Smooth muscle cell (in vitro differentiated cells): ENCODE results near the gene SMOC1. TPM values are rescaled to one million over a fixed set of nuclear protein-coding genes. Genes with fewer than 3 reads are reported as not detected.
A peak's percentile ranks its signal among the peaks of the same experiment; 100 is the strongest.

Experiments
- DNase-seq: peaks from one replicate; lab custom pipeline; 2025; ENCODE audit not compliant: unreplicated experiment; lab: John Stamatoyannopoulos, UW
- H2AFZ ChIP-seq: fragments of 200-600 bp; sonication (generic); 2 replicates; pipeline ENCODE4 v1.6.0; 2016; ENCODE audit warnings: antibody characterized with exemption, low read depth, mild to moderate bottlenecking
- H3F3A ChIP-seq: fragments of 200-600 bp; sonication (generic); 2 replicates; pipeline ENCODE4 v1.6.0; 2017; ENCODE audit warnings: antibody characterized with exemption, low read depth
- H3K27ac ChIP-seq: fragments of 200-600 bp; sonication (generic); 2 replicates; pipeline ENCODE4 v1.5.1; 2016; ENCODE audit warnings: low read depth, mild to moderate bottlenecking
- H3K27me3 ChIP-seq: fragments of 200-600 bp; sonication (generic); 2 replicates; pipeline ENCODE4 v1.6.1; 2016; ENCODE audit warnings: low read depth, mild to moderate bottlenecking
- H3K36me3 ChIP-seq: fragments of 200-600 bp; sonication (generic); 2 replicates; pipeline ENCODE4 v1.5.1; 2016; ENCODE audit warnings: low read depth
- H3K4me1 ChIP-seq: fragments of 200-600 bp; sonication (generic); 2 replicates; pipeline ENCODE4 v1.5.1; 2016; ENCODE audit warnings: low read depth
- H3K4me2 ChIP-seq: fragments of 200-600 bp; sonication (generic); 2 replicates; pipeline ENCODE4 v1.6.0; 2016; ENCODE audit warnings: mild to moderate bottlenecking
- H3K4me3 ChIP-seq: fragments of 200-600 bp; sonication (generic); 2 replicates; pipeline ENCODE4 v1.5.1; 2016; ENCODE audit warnings: mild to moderate bottlenecking
- H3K79me2 ChIP-seq: fragments of 200-600 bp; sonication (generic); 2 replicates; pipeline ENCODE4 v1.6.0; 2016; ENCODE audit warnings: low read depth, mild to moderate bottlenecking
- H3K9ac ChIP-seq: fragments of 200-600 bp; sonication (generic); 2 replicates; pipeline ENCODE4 v1.6.0; 2016; ENCODE audit warnings: low read depth
- H3K9me3 ChIP-seq: fragments of 200-600 bp; sonication (generic); replicated peaks from 2 replicates; pipeline ENCODE4 v1.5.1; 2016; ENCODE audit warnings: low read depth
- H4K20me1 ChIP-seq: fragments of 200-600 bp; sonication (generic); 2 replicates; pipeline ENCODE4 v1.6.0; 2016; ENCODE audit warnings: low read depth
- CTCF ChIP-seq: fragments of 200-600 bp; sonication (generic); IDR thresholded peaks from 2 replicates; pipeline ENCODE4 v1.5.1; 2017; ENCODE audit warnings: borderline replicate concordance, mild to moderate bottlenecking, antibody characterized with exemption; ENCODE audit not compliant: insufficient read depth, poor library complexity, severe bottlenecking
- WGBS: methylation state at CpG from one replicate; pipeline ENCODE4 v1.1.7; 2016; ENCODE audit warnings: low lambda C conversion rate; 5-methylcytosine and 5-hydroxymethylcytosine counted together
- polyA plus RNA-seq: library from polyadenylated mRNA; unstranded; fragments of >200 nt; fragmentation: Nextera tagmentation; extraction: Ambion mirVana; gene quantifications from 2 replicates; pipeline ENCODE4 v1.2.1, GENCODE V29; 2016
- total RNA-seq: library from RNA; depleted of rRNA; stranded (reverse); fragments of >200 nt; gene quantifications from 2 replicates; pipeline ENCODE4 v1.2.3, GENCODE V29; 2014

The SMOC1 gene
- total and polyA plus RNA-seq, 2 experiments from 2014 or later = 1.6 to 6.3 TPM

GRCh38 chr14:69850736-69851112 lies 28.5 kb upstream of the SMOC1 start:
- H4K20me1 ChIP-seq = no peaks in the 10 kb centered on the region
- TF ChIP-seq CTCF = no peak
- no peaks in the 10 kb centered on the region for H3K36me3 ChIP-seq
- no peak overlapping the region for H3K27ac ChIP-seq
- H3K9ac ChIP-seq = no peak overlapping the region
- H3K79me2 ChIP-seq = no peaks in the 10 kb centered on the region
- H3K4me1 ChIP-seq = peaks cover 23% of the 10 kb centered on the region
- H3K27me3 ChIP-seq = no peaks in the 10 kb centered on the region
- no peak overlapping the region for H2AFZ ChIP-seq
- H3K4me3 ChIP-seq = no peak overlapping the region
- no peak overlapping the region for H3K4me2 ChIP-seq
- DNase-seq = no peak
- 71% methylated on average over 2 of the region's 2 CpGs for WGBS
- H3F3A ChIP-seq = peaks cover 14% of the 10 kb centered on the region
- H3K9me3 ChIP-seq = no peaks in the 10 kb centered on the region

GRCh38 chr14:69852531-69853321 lies 26.5 kb upstream of the SMOC1 start:
- Histone ChIP-seq H3K9me3 (no peaks in the 10 kb centered on the region), H3K27ac (no peak overlapping the region), H3K4me2 (peak overlapping the region; percentile 38), H3K79me2 (no peaks in the 10 kb centered on the region), H3K9ac (no peak overlapping the region), H4K20me1 (no peaks in the 10 kb centered on the region), H3K27me3 (no peaks in the 10 kb centered on the region), H3F3A (peaks cover 14% of the 10 kb centered on the region), H3K36me3 (no peaks in the 10 kb centered on the region), H3K4me1 (peaks cover 23% of the 10 kb centered on the region), H2AFZ (no peak overlapping the region), H3K4me3 (no peak overlapping the region)
- no peak for DNase-seq
- 76% methylated on average over 7 of the region's 7 CpGs for WGBS
- TF ChIP-seq CTCF = no peak

GRCh38 chr14:69853774-69854173 lies 25.4 kb upstream of the SMOC1 start:
- H3K27me3 ChIP-seq = no peaks in the 10 kb centered on the region
- DNase-seq = no peak
- H3K4me2 ChIP-seq = peak overlapping the region; percentile 38
- H3K36me3 ChIP-seq = no peaks in the 10 kb centered on the region
- no peak for TF ChIP-seq CTCF
- no peak overlapping the region for H3K27ac ChIP-seq
- H2AFZ ChIP-seq = no peak overlapping the region
- no peak overlapping the region for H3K9ac ChIP-seq
- peaks cover 23% of the 10 kb centered on the region for H3K4me1 ChIP-seq
- no peaks in the 10 kb centered on the region for H3K9me3 ChIP-seq
- peaks cover 14% of the 10 kb centered on the region for H3F3A ChIP-seq
- H3K79me2 ChIP-seq = no peaks in the 10 kb centered on the region
- H3K4me3 ChIP-seq = no peak overlapping the region
- H4K20me1 ChIP-seq = no peaks in the 10 kb centered on the region
- WGBS = 73% methylated on average over 7 of the region's 7 CpGs

- WGBS = 75% methylated on average over 2 of the region's 2 CpGs
- DNase-seq = no peak
- no peaks in the 10 kb centered on the region for H4K20me1 ChIP-seq
Observed at GRCh38 chr14:69854598-69854997, 24.6 kb upstream of the SMOC1 start.

More at GRCh38 chr14:69854598-69854997, 24.6 kb upstream of the SMOC1 start:
- H3K79me2 ChIP-seq = no peaks in the 10 kb centered on the region
- H3K4me1 ChIP-seq = peaks cover 23% of the 10 kb centered on the region
- no peaks in the 10 kb centered on the region for H3K36me3 ChIP-seq
- TF ChIP-seq CTCF = no peak
- no peak overlapping the region for H3K27ac ChIP-seq
- H3F3A ChIP-seq = peaks cover 14% of the 10 kb centered on the region
- no peaks in the 10 kb centered on the region for H3K27me3 ChIP-seq
- H3K4me3 ChIP-seq = no peak overlapping the region
- no peak overlapping the region for H3K9ac ChIP-seq
- H3K9me3 ChIP-seq = no peaks in the 10 kb centered on the region
- H2AFZ ChIP-seq = no peak overlapping the region
- H3K4me2 ChIP-seq = peak overlapping the region; percentile 46
